BJ (cell line): ENCODE data around the gene IL3. TPM values are rescaled to one million over a fixed set of nuclear protein-coding genes. Genes with fewer than 3 reads are reported as not detected.

Source experiments
- CTCF ChIA-PET: fragments of 350-600 bp; formaldehyde crosslinking; extraction: SDS; loops from one replicate; lab custom pipeline; 2021; ENCODE audit warnings: antibody characterized with exemption, inconsistent platforms; lab: Yijun Ruan, JAX
- POLR2A ChIA-PET: fragments of 300-600 bp; sonication (Branson Sonifier 250); formaldehyde crosslinking; extraction: SDS; loops from one replicate; lab custom pipeline; 2021; ENCODE audit warnings: antibody characterized with exemption; lab: Charles Lee
- DNase-seq: peaks from one replicate; pipeline ENCODE4 v3.0.0-alpha.2; 2011; ENCODE audit warnings: low read depth
- H3K27me3 ChIP-seq: 2 replicates; pipeline ENCODE4 v1.6.0; 2011; ENCODE audit warnings: low read length; ENCODE audit not compliant: control insufficient read depth, insufficient read depth
- H3K36me3 ChIP-seq: 2 replicates; pipeline ENCODE4 v1.5.1; 2011; ENCODE audit warnings: low read length; ENCODE audit not compliant: control insufficient read depth, insufficient read depth
- H3K4me3 ChIP-seq: 2 replicates; pipeline ENCODE4 v1.5.1; 2011; ENCODE audit warnings: low read depth, mild to moderate bottlenecking, control low read depth, low read length
- polyA plus RNA-seq: library from polyadenylated mRNA; depleted of rRNA; stranded (reverse); fragments of >200 nt; gene quantifications from 2 replicates; pipeline ENCODE4 v1.2.3, GENCODE V29; 2011; rRNA removed
- small RNA-seq: library from RNA; depleted of rRNA; stranded (forward); fragments of <200 nt; gene quantifications from one replicate; pipeline ENCODE3, GENCODE V24; 2012; ENCODE audit warnings: low replicate concordance, low read depth; ENCODE audit not compliant: insufficient read length
- TF ChIP-seq, protein P1 (sequence below): IDR thresholded peaks from 2 replicates; pipeline ENCODE4 v1.5.1; 2011; ENCODE audit warnings: low read depth, mild to moderate bottlenecking, control low read depth, inconsistent platforms, low read length, moderate library complexity; ENCODE audit not compliant: insufficient read depth

The IL3 gene
- polyA plus RNA-seq, 1 experiment: not detected

DNA sequence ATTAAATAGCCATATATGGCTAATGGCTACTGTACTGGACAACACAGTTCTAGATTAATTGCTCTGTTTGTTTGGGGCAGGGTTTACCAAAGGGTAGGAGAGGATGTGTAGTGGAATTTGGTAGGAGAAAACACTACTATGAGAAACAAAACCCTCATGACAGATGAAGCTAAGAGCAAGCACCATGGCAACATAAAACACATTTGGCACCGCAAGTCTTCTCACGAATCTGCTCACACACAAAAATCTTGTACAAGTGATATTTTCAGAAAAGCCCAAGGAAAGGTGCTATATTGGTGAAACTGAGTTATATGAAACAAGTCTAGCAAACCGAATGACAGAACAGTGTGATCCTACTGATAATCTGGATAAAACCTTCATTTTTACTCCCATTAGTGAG, 51.7 kb downstream of the IL3 start:
- Histone ChIP-seq H3K4me3 (no peak overlapping the region), H3K27me3 (no peaks in the 10 kb centered on the region; the same call in 1 of the 2 replicates), H3K36me3 (no peaks in the 10 kb centered on the region)
- no peak for DNase-seq
- ChIA-PET CTCF (interaction anchor here (0.6 to 0.9 kb wide), 2 partner anchors 27 to 1036 kb away, joined by 3 read pairs; no protein-coding TSS in a partner anchor), POLR2A (no interaction called here)
- TF ChIP-seq, protein P1, sequence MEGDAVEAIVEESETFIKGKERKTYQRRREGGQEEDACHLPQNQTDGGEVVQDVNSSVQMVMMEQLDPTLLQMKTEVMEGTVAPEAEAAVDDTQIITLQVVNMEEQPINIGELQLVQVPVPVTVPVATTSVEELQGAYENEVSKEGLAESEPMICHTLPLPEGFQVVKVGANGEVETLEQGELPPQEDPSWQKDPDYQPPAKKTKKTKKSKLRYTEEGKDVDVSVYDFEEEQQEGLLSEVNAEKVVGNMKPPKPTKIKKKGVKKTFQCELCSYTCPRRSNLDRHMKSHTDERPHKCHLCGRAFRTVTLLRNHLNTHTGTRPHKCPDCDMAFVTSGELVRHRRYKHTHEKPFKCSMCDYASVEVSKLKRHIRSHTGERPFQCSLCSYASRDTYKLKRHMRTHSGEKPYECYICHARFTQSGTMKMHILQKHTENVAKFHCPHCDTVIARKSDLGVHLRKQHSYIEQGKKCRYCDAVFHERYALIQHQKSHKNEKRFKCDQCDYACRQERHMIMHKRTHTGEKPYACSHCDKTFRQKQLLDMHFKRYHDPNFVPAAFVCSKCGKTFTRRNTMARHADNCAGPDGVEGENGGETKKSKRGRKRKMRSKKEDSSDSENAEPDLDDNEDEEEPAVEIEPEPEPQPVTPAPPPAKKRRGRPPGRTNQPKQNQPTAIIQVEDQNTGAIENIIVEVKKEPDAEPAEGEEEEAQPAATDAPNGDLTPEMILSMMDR: no peak

Small RNA genes within 50 kb of the gene (small RNA-seq; reads per million reads assigned to genes)
- not detected for gene RF00285

Other genes with a start within 250 kb of the IL3 start
- gene MEIKIN, start 115.0 kb upstream of the IL3 start, polyA plus RNA-seq: not detected in 2 replicates
- not detected in 2 replicates for gene ACSL6, start 49.0 kb upstream of the IL3 start, polyA plus RNA-seq
- not detected in 2 replicates for gene CSF2, start 13.1 kb downstream of the IL3 start, polyA plus RNA-seq
- gene P4HA2, start 167.2 kb downstream of the IL3 start, polyA plus RNA-seq: 372 and 435 TPM in 2 replicates
- 17.1 and 31.0 TPM in 2 replicates for gene PDLIM4, start 197.0 kb downstream of the IL3 start, polyA plus RNA-seq
- 18.0 and 19.3 TPM in 2 replicates for gene SLC22A4, start 233.7 kb downstream of the IL3 start, polyA plus RNA-seq